Nephron (organoid): ENCODE measurements around the gene ATXN7.

Source experiments
- H3K27ac Mint-ChIP-seq, 3 experiments: 2 replicates each; pipeline ENCODE4 v1.8.0; 2020; ENCODE audit warnings: mixed read lengths in 3 of 3, mild to moderate bottlenecking in 2 of 3, moderate library complexity in 1 of 3
- H3K27me3 Mint-ChIP-seq: 2 replicates; pipeline ENCODE4 v1.8.0; 2021; ENCODE audit warnings: low read depth, mild to moderate bottlenecking, moderate library complexity, mixed read lengths
- H3K36me3 Mint-ChIP-seq: 2 replicates; pipeline ENCODE4 v1.8.0; 2020; ENCODE audit warnings: low read depth, mixed read lengths
- H3K4me1 Mint-ChIP-seq: 2 replicates; pipeline ENCODE4 v1.8.0; 2020; ENCODE audit warnings: mixed read lengths
- H3K4me3 Mint-ChIP-seq, 3 experiments: 2 replicates each; pipeline ENCODE4 v1.8.0; 2020; ENCODE audit warnings: mild to moderate bottlenecking in 3 of 3, mixed read lengths in 3 of 3, moderate library complexity in 2 of 3
- H3K9me3 Mint-ChIP-seq: 2 replicates; pipeline ENCODE4 v1.8.0; 2020; ENCODE audit warnings: mixed read lengths
- CTCF ChIP-seq, 3 experiments: fragments of 200-600 bp; sonication (generic); IDR thresholded peaks; one replicate each; pipeline ENCODE4 v1.5.0; 2021; ENCODE audit warnings: antibody characterized with exemption in 3 of 3; ENCODE audit not compliant: unreplicated experiment in 3 of 3

Gene ATXN7

GRCh38 chr3:63845215-63845614 is 18.5 kb upstream of the ATXN7 start:
- no peaks in the 10 kb centered on the region for H3K9me3 Mint-ChIP-seq
- H3K4me1 Mint-ChIP-seq = no peaks in the 10 kb centered on the region
- no peaks in the 10 kb centered on the region for H3K27me3 Mint-ChIP-seq
- H3K36me3 Mint-ChIP-seq = peaks cover 9% of the 10 kb centered on the region
- no peak overlapping the region for H3K27ac Mint-ChIP-seq
- TF ChIP-seq CTCF (IDR thresholded peaks at IDR 0.05; ENCODE audit: unreplicated experiment in 3 of 3) = no peak
- H3K4me3 Mint-ChIP-seq = no peak overlapping the region

GRCh38 chr3:63847718-63848450 is 15.8 kb upstream of the ATXN7 start:
- no peak for TF ChIP-seq CTCF (IDR thresholded peaks at IDR 0.05; ENCODE audit: unreplicated experiment in 3 of 3)
- Mint-ChIP-seq H3K36me3 (peaks cover 7% of the 10 kb centered on the region), H3K4me3 (no peak overlapping the region), H3K27me3 (no peaks in the 10 kb centered on the region), H3K4me1 (no peaks in the 10 kb centered on the region), H3K9me3 (no peaks in the 10 kb centered on the region), H3K27ac (no peak overlapping the region)

- no peak overlapping the region for H3K27ac Mint-ChIP-seq
- no peaks in the 10 kb centered on the region for H3K4me1 Mint-ChIP-seq
- no peak for TF ChIP-seq CTCF (IDR thresholded peaks at IDR 0.05; ENCODE audit: unreplicated experiment in 3 of 3)
- H3K27me3 Mint-ChIP-seq = no peaks in the 10 kb centered on the region
- H3K36me3 Mint-ChIP-seq = peaks cover 7% of the 10 kb centered on the region
- no peak overlapping the region for H3K4me3 Mint-ChIP-seq
- no peaks in the 10 kb centered on the region for H3K9me3 Mint-ChIP-seq
Observed at GRCh38 chr3:63849175-63849574, 14.5 kb upstream of the ATXN7 start.

- Mint-ChIP-seq H3K4me3 (no peak overlapping the region), H3K27me3 (no peaks in the 10 kb centered on the region), H3K27ac (no peak overlapping the region), H3K4me1 (no peaks in the 10 kb centered on the region), H3K9me3 (no peaks in the 10 kb centered on the region), H3K36me3 (peaks cover 7% of the 10 kb centered on the region)
- no peak for TF ChIP-seq CTCF (IDR thresholded peaks at IDR 0.05; ENCODE audit: unreplicated experiment in 3 of 3)
Observed at GRCh38 chr3:63851287-63851686, 12.4 kb upstream of the ATXN7 start.

- H3K9me3 Mint-ChIP-seq = no peaks in the 10 kb centered on the region
- no peak overlapping the region for H3K27ac Mint-ChIP-seq
- no peak overlapping the region for H3K4me3 Mint-ChIP-seq
- H3K27me3 Mint-ChIP-seq = no peaks in the 10 kb centered on the region
- H3K4me1 Mint-ChIP-seq = no peaks in the 10 kb centered on the region
- peaks cover 7% of the 10 kb centered on the region for H3K36me3 Mint-ChIP-seq
- TF ChIP-seq CTCF (IDR thresholded peaks at IDR 0.05; ENCODE audit: unreplicated experiment in 3 of 3) = no peak
Observed at GRCh38 chr3:63853106-63853505, 10.6 kb upstream of the ATXN7 start.

GRCh38 chr3:63855333-63855940 is 8.2 kb upstream of the ATXN7 start:
- Mint-ChIP-seq H3K27ac (no peak overlapping the region), H3K27me3 (no peaks in the 10 kb centered on the region), H3K4me3 (no peak overlapping the region), H3K9me3 (no peaks in the 10 kb centered on the region), H3K36me3 (peaks cover 7% of the 10 kb centered on the region), H3K4me1 (no peaks in the 10 kb centered on the region)
- TF ChIP-seq CTCF (IDR thresholded peaks at IDR 0.05; ENCODE audit: unreplicated experiment in 3 of 3) = no peak
